PFSK-1 (cell line): Measurements from ENCODE around the gene IL9.

Experiments used
- FOXP2 ChIP-seq: optimal IDR thresholded peaks from 2 replicates; pipeline ENCODE3; 2011; ENCODE audit warnings: borderline replicate concordance, control low read depth, inconsistent platforms; ENCODE audit not compliant: insufficient read depth; ENCODE audit errors: extremely low read length, extremely low read depth
- POLR2AphosphoS5 ChIP-seq: IDR thresholded peaks from 2 replicates; pipeline ENCODE4 v1.6.1; 2012; ENCODE audit warnings: low read depth, mild to moderate bottlenecking, control low read depth, low read length, moderate library complexity
- SIN3A ChIP-seq: IDR thresholded peaks from 2 replicates; pipeline ENCODE4 v1.6.1; 2012; ENCODE audit warnings: mild to moderate bottlenecking, low read length, moderate library complexity, borderline replicate concordance; ENCODE audit not compliant: insufficient read depth
- TAF1 ChIP-seq: IDR thresholded peaks from 2 replicates; pipeline ENCODE4 v1.6.1; 2012; ENCODE audit warnings: low read length, control low read depth, borderline replicate concordance; ENCODE audit not compliant: insufficient read depth
- TF ChIP-seq, protein P1 (sequence below), 2 experiments: IDR thresholded peaks; 2 replicates each; pipeline versions ENCODE4 v1.6.1 to v1.8.0; 2011 to 2012; ENCODE audit warnings: low read depth in 2 of 2, low read length in 2 of 2, control low read depth in 1 of 2, inconsistent platforms in 1 of 2, mild to moderate bottlenecking in 1 of 2, moderate library complexity in 1 of 2; ENCODE audit not compliant: insufficient read depth in 1 of 2

IL9 gene

DNA sequence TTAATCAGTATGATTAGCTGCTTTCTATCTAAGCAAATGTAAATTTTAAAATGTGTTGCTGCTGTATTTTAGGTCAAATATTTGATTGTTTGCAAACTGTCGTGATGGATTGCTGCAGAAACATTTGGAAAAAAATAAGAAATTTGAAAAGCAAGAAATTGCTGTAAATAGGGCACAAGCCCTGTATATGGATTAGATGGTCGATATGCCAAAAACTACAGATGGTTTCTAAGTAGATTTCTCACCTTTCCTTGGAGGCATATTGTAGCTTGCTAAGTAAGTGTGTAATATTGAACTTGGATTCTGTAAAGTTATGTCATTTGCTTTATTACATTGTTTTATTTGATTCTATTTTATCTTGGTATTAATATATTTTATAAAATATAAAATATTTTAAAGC lies 46.1 kb upstream of the IL9 start:
- TF ChIP-seq POLR2AphosphoS5, result no peak
- TF ChIP-seq FOXP2, result no peak
- TF ChIP-seq TAF1, result no peak
- TF ChIP-seq, protein P1, sequence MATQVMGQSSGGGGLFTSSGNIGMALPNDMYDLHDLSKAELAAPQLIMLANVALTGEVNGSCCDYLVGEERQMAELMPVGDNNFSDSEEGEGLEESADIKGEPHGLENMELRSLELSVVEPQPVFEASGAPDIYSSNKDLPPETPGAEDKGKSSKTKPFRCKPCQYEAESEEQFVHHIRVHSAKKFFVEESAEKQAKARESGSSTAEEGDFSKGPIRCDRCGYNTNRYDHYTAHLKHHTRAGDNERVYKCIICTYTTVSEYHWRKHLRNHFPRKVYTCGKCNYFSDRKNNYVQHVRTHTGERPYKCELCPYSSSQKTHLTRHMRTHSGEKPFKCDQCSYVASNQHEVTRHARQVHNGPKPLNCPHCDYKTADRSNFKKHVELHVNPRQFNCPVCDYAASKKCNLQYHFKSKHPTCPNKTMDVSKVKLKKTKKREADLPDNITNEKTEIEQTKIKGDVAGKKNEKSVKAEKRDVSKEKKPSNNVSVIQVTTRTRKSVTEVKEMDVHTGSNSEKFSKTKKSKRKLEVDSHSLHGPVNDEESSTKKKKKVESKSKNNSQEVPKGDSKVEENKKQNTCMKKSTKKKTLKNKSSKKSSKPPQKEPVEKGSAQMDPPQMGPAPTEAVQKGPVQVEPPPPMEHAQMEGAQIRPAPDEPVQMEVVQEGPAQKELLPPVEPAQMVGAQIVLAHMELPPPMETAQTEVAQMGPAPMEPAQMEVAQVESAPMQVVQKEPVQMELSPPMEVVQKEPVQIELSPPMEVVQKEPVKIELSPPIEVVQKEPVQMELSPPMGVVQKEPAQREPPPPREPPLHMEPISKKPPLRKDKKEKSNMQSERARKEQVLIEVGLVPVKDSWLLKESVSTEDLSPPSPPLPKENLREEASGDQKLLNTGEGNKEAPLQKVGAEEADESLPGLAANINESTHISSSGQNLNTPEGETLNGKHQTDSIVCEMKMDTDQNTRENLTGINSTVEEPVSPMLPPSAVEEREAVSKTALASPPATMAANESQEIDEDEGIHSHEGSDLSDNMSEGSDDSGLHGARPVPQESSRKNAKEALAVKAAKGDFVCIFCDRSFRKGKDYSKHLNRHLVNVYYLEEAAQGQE (IDR thresholded peaks at IDR 0.05; ENCODE audit: insufficient read depth in 1 of 2, low read depth in 2 of 2, low read length in 2 of 2), result no peak
- no peak for TF ChIP-seq SIN3A

DNA sequence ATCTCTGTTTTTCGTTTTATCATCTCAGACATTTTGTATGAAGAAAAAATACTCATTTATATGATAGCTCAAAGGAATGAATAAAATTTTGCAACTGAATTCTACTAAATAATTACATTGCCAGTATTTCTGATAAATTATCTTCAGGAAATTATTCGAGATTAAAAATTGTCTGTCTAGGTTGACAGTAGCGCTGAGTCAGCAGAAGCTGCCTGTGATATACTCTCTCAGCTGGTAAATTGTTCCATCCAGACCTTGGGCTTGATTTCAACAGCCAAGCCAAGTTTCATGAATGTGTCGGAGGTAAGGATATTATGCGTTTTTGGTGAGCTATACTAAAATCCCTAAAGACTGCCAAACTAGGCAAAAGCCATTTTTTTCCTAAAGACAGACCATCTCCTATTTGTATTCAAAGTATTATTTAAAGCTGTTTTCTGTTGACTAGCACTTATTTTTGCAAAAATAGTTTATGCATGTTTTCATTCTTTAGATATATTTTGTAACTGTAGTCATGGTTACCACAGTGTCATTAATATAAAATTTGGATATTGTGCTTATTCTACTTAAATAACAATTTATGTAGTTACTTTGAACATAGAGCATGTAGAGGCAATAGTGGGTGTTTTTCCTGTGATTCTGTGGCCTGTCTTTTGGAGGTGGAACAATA lies 41.7 kb upstream of the IL9 start:
- TF ChIP-seq SIN3A (no peak), POLR2AphosphoS5 (no peak), TAF1 (no peak), FOXP2 (no peak)
- TF ChIP-seq, protein P1 (IDR thresholded peaks at IDR 0.05; ENCODE audit: insufficient read depth in 1 of 2, low read depth in 2 of 2, low read length in 2 of 2), result no peak

DNA sequence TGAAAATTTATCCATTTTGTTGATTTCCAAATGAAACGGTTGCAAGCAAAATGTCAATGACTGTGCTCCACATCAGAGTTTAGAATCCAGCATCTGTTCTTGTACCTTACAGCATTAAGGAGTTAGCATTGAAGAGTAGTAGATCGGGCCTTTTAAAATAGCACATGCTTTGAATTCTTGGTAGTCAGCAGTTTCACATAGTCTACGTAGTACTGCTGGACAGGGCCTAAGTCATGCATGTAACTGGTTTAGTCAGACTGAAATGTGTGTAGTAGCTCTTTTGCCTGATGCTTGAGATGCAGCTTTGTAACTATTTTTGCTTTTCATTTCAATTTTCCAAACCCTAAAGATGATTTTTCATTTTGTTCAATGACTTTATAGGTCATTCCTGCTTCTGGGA lies 39.3 kb upstream of the IL9 start:
- TF ChIP-seq POLR2AphosphoS5, result no peak
- TF ChIP-seq SIN3A, result no peak
- no peak for TF ChIP-seq FOXP2
- TF ChIP-seq, protein P1 (IDR thresholded peaks at IDR 0.05; ENCODE audit: insufficient read depth in 1 of 2, low read depth in 2 of 2, low read length in 2 of 2), result peak in 1 of 2 experiments; percentile 76; a peak in 2 of 4 replicates
- no peak for TF ChIP-seq TAF1

DNA sequence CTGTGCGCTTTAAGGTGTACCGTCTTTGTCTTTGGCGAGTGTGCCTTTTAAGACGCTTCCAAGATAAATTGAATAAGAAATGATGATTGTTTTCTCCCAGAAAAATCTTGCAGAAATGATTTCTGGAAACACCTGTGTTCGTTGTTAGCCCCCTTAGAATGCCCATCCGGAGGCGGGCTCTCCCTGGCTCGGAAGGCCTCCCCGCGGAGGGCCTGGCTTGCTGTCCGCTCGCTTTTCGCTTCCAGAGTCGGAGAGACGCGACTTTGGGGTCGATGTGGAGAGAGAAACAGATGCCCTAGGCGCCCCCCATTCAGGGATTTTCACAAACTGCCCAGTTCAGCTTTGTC lies 35.3 kb upstream of the IL9 start:
- TF ChIP-seq TAF1 (no peak), POLR2AphosphoS5 (no peak), SIN3A (no peak), FOXP2 (no peak)
- TF ChIP-seq, protein P1 (IDR thresholded peaks at IDR 0.05; ENCODE audit: insufficient read depth in 1 of 2, low read depth in 2 of 2, low read length in 2 of 2), result no peak
